ENCODE data around the gene ABTB2.

Gene ABTB2

DNA sequence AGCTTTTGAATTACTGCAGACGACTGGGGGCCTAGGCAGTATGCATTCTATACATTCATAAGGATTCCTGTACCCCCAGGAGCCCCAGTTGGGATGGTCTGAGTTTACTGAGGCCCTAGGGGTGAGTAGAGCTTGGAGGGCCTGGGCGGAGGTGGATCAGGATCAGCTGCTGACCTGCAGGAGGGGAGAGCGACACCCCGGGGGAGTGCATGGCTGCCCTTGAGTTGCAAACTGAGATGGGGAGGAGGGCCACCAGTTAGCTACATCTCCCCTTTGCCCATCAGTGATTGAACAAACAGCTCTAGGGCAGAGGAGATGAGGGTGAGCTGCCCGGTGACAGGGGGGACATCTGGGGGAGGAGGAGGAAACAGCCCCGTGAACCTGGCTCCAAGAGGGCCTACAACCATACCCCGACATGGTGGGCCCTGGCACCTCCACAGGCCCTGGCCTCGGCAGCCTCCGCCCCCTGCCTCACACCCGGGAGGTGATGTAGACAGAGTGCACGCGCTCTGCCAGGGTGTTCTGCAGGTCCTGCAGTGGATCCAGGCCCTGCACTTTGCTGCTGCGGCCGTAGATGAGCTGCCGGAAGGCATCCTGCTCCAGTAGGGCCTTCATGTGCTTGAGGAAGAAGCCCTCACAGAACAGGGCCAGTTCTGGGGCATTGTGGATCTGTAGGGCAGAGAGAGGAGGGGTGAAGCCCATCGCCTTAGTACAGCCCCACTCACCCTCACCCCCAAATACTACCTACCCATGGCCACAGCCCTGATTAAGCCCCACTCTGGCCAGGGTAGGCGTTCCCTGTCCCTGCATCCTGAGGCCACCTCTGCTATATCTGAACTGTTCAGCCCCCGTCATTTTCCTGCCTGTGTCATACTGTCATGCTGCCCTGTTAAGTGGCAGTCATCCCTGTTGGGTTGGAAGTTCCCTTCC is 205.6 kb downstream of the ABTB2 start:
- no peaks in the 10 kb centered on the region for H3K9me3 Mint-ChIP-seq (ENCODE audit: low read depth)
- H3K27me3 Mint-ChIP-seq: no peaks in the 10 kb centered on the region
- H3K4me1 Mint-ChIP-seq (ENCODE audit: low read depth): peaks cover 3% of the 10 kb centered on the region
- no peak overlapping the region for H3K4me3 Mint-ChIP-seq
- H3K36me3 Mint-ChIP-seq: no peaks in the 10 kb centered on the region
- H3K27ac Mint-ChIP-seq: peak overlapping the region; percentile 46

DNA sequence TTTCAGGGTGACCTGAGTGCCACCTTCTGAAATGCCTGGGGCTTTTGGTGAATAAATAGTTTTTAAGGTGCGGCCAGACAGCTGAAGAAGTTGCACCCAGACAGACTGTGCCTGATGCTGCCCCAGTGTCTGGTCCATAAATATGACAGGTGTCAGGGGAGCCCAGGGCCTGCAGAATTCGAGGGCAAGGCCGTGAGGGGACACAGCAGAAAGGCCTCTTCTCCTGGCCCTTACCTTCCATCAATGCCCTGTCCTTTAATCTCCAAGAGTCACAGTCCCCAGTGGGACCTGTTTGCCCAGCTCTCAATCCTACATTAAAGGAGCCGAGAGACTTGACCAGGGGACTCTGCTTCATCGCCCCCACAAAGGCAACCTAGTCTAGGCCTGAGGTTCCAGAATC is 206.6 kb downstream of the ABTB2 start:
- H3K27ac Mint-ChIP-seq: no peak overlapping the region
- no peaks in the 10 kb centered on the region for H3K36me3 Mint-ChIP-seq
- no peak overlapping the region for H3K4me3 Mint-ChIP-seq

DNA sequence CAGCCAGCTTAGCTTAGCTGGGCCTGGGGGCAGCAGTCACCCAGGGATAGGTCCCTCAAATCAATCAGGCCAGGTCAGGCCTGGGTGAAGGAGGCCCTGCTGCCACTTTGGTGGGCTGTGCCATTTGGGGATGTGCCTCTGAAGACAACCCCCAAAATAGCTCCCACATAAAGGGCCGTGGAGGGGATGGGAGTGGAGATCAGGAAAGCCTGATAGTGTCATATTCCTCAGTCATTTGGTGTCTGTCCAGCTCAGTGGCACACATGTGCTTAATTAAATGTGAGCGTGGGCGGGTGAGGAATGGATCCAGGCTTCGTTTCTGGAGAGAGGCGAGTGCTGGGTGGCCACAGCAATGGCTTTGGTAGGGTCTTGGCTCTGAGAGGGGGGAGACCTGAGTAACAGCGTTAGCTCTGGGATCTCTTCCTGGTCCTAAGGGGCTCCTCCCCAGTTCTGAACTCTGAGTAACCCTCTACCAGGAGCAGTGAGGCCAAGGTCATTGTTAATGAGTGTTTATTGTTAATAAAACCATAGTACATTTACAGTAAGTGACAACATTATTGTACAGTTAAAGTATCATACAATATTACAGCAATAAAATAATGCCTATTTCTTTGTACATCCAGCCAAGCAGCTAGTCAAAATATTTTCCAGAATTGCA is 207.2 kb downstream of the ABTB2 start:
- Mint-ChIP-seq H3K27ac (no peak overlapping the region), H3K9me3 (ENCODE audit: low read depth) (no peaks in the 10 kb centered on the region), H3K27me3 (no peaks in the 10 kb centered on the region), H3K4me1 (ENCODE audit: low read depth) (peaks cover 3% of the 10 kb centered on the region), H3K36me3 (peaks cover 2% of the 10 kb centered on the region), H3K4me3 (no peak overlapping the region)

More for the DNA sequence above, 206.6 kb downstream of the ABTB2 start:
- H3K27me3 Mint-ChIP-seq: no peaks in the 10 kb centered on the region
- H3K9me3 Mint-ChIP-seq (ENCODE audit: low read depth): no peaks in the 10 kb centered on the region
- peaks cover 3% of the 10 kb centered on the region for H3K4me1 Mint-ChIP-seq (ENCODE audit: low read depth)

DNA sequence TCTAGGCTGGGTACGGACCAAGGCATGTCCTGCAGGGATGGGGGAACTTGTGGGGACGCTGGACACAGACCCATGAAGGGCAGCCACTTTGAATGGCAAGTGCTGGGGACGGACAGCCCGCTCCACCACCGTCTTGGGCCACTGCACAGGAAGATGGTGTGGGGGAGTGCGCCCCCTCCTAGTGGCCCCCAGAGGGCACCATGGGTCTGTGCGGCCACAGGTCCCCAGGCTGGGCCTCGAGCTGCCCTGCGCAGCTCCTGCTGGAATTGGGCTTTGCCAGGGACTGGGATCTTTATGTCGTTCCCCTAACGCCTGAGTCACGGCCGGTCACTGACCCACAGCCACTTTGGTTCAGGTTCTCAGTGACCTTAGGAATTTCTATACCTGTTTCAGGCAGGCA is 208.0 kb downstream of the ABTB2 start:
- H3K4me1 Mint-ChIP-seq (ENCODE audit: low read depth): peaks cover 3% of the 10 kb centered on the region
- H3K27ac Mint-ChIP-seq: no peak overlapping the region
- H3K27me3 Mint-ChIP-seq: no peaks in the 10 kb centered on the region
- no peak overlapping the region for H3K4me3 Mint-ChIP-seq
- peaks cover 4% of the 10 kb centered on the region for H3K36me3 Mint-ChIP-seq
- no peaks in the 10 kb centered on the region for H3K9me3 Mint-ChIP-seq (ENCODE audit: low read depth)

DNA sequence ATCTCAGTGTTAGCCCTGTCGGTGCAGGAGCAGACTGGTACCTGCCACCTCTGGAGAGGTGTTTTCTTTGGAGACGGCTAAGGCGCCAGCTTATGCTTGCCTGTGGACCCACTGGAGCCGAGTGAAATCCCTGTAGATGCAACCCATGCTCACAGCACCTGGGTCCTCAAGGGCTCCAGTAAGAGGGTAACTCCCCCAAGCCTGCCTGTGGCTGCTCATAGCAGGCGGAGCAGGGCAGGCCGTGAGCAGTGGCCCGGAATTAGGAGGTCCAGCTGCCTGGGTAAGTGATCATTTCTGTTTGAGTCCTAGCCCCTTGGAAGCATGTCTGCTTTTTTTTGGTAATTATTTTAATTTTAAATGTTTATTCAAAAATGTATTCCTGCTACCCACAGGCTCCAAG is 208.5 kb downstream of the ABTB2 start:
- H3K27ac Mint-ChIP-seq: no peak overlapping the region
- peaks cover 3% of the 10 kb centered on the region for H3K4me1 Mint-ChIP-seq (ENCODE audit: low read depth)
- H3K36me3 Mint-ChIP-seq: peaks cover 4% of the 10 kb centered on the region
- H3K4me3 Mint-ChIP-seq: no peak overlapping the region
- H3K9me3 Mint-ChIP-seq (ENCODE audit: low read depth): no peaks in the 10 kb centered on the region
- H3K27me3 Mint-ChIP-seq: no peaks in the 10 kb centered on the region

DNA sequence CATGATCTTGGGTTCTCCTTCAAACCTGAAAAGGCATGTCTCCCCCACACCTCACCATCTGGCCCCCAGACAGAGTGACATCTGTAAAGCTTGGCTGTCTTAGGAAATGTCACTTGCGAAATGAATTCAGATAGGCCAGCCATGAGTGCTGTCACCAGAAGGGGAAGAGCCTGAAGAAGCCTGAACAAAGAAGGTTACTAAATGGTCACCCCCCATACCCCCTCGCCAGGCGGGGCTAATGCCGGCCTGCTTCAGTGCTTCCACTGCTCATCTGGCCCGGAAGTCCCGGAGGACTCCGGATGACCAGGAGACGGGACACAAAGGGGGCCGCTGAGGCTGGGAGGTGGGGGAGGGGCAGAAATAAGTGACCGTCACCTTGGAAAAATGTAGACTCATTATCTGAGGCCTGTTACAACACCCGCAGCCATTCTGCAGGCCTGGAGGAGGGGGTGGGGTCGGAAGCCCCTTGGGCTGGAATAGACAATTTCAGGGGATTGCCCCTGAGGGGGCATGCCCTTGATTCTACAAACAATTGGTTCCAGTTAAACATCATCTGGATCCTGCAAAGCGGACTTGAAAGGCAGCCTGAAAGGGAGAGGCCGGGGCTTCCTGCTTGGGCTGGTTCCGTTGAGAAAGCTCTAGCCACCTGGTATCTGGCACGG is 209.2 kb downstream of the ABTB2 start:
- no peak overlapping the region for H3K4me3 Mint-ChIP-seq
- H3K4me1 Mint-ChIP-seq (ENCODE audit: low read depth): peaks cover 2% of the 10 kb centered on the region
- H3K9me3 Mint-ChIP-seq (ENCODE audit: low read depth): no peaks in the 10 kb centered on the region
- no peak overlapping the region for H3K27ac Mint-ChIP-seq
- H3K36me3 Mint-ChIP-seq: peaks cover 4% of the 10 kb centered on the region
- no peaks in the 10 kb centered on the region for H3K27me3 Mint-ChIP-seq

DNA sequence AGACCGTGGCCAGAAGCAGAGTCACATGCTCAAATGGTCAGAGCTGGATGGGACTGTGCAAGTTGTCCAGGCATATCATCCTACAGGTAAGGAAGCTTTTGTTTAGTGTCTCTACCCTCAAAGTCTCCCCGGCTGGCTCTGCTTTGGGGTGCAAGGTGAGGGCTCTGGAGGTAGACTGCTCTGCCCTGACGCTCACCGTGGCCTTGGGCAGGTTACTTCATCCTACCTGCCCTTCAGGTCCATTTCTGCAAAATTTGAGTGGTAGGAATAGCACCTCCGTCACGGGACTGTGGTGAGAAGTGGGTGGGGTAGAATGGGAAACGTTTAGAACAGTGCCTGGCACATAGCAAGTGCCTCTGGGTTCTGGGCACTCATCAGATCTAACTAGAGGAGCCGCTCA is 210.2 kb downstream of the ABTB2 start:
- Mint-ChIP-seq H3K36me3 (peaks cover 4% of the 10 kb centered on the region), H3K4me1 (ENCODE audit: low read depth) (no peaks in the 10 kb centered on the region), H3K27me3 (no peaks in the 10 kb centered on the region), H3K4me3 (no peak overlapping the region), H3K27ac (no peak overlapping the region), H3K9me3 (ENCODE audit: low read depth) (no peaks in the 10 kb centered on the region)

DNA sequence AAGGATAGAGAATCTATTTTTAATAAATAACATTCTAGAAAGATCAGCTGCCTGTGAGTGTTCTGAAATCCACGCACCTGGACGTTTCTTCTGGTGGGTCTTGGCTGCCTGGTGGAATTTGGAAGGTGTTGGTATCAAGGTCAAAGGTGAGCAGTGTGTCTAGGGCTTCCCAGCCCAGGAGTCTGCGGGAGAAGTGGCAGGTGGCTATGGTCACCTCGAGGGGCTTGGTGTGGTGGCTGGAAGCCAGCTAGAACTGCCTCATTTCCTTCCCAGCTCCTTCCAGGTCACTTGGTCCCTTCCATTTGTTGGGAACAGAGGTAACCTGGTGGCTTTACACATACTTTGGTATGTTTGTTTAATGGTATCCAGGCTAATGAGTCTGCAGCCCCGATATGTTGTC is 210.9 kb downstream of the ABTB2 start:
- no peak overlapping the region for H3K4me3 Mint-ChIP-seq
- H3K9me3 Mint-ChIP-seq (ENCODE audit: low read depth): no peaks in the 10 kb centered on the region
- H3K4me1 Mint-ChIP-seq (ENCODE audit: low read depth): no peaks in the 10 kb centered on the region
- H3K27ac Mint-ChIP-seq: no peak overlapping the region
- peaks cover 4% of the 10 kb centered on the region for H3K36me3 Mint-ChIP-seq
- H3K27me3 Mint-ChIP-seq: no peaks in the 10 kb centered on the region

DNA sequence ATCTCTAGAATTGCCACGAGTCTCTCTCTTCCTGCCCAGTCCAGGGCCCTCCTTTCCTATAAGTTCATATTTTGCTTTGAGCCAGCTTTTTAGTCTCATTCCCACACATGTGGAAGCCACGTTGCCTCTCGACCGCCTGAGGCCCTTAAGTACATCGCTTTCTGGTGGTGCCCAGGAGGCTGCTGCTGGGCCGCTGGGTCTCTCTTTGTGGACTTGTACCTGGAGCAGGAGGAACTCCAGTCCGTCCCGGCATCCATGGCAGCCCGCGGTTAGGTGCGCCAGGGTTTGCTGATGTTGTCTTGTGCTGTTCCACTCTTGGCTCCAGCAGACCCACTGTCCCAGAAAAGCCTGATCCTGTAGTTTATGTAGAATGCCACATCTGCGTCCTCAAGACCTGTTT is 211.4 kb downstream of the ABTB2 start:
- Mint-ChIP-seq H3K27me3 (no peaks in the 10 kb centered on the region), H3K27ac (no peak overlapping the region), H3K9me3 (ENCODE audit: low read depth) (no peaks in the 10 kb centered on the region), H3K4me1 (ENCODE audit: low read depth) (no peaks in the 10 kb centered on the region), H3K4me3 (no peak overlapping the region), H3K36me3 (peaks cover 6% of the 10 kb centered on the region)

DNA sequence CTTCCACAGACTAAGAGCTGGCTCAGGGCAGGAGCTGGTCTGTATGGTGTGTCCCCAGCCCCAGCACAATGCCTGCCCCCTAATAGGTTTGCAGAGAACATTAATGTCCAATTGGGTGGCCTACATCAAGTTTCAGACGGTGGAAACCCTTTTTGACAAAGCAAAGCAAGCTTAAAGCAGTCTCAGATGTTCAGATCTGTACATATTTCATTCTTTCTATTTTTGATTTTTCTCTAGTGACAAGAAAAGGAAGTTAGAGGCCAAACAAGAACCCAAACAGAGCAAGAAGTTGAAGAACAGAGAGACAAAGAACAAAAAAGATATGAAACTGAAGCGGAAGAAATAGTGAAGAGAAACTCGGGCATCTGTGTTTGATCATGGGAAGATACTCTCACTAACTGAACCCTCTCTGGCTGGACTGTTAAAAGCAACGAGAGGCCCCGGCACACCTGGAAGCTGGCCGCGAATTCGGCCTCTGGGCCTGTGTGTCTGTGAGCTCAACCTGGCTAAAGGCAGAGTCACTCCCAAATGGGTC is 211.9 kb downstream of the ABTB2 start:
- Mint-ChIP-seq H3K4me3 (no peak overlapping the region), H3K9me3 (ENCODE audit: low read depth) (no peaks in the 10 kb centered on the region), H3K4me1 (ENCODE audit: low read depth) (no peaks in the 10 kb centered on the region), H3K27ac (no peak overlapping the region), H3K36me3 (peaks cover 7% of the 10 kb centered on the region), H3K27me3 (no peaks in the 10 kb centered on the region)

DNA sequence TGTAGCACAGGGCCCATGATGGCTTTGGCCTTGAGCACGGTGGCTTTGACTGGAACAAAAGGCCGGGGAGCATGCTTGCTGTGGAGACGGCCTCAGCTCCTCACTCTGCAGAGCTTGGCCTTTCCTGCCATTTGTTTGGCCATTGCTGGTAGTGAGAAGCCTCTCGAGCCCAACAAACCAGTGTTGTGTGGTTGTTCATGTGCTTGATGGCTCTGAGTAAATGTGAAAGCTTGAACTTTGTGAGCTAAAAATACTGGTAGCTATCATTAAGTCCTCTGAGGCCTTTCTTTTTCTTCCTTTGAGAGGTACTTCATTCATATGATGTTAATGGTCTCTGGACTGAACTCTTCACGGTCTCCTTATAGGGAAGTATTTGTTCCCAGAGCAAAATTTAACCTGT is 212.7 kb downstream of the ABTB2 start:
- no peak overlapping the region for H3K4me3 Mint-ChIP-seq
- no peaks in the 10 kb centered on the region for H3K9me3 Mint-ChIP-seq (ENCODE audit: low read depth)
- H3K27ac Mint-ChIP-seq: no peak overlapping the region
- H3K36me3 Mint-ChIP-seq: peaks cover 7% of the 10 kb centered on the region
- no peaks in the 10 kb centered on the region for H3K27me3 Mint-ChIP-seq
- H3K4me1 Mint-ChIP-seq (ENCODE audit: low read depth): no peaks in the 10 kb centered on the region

DNA sequence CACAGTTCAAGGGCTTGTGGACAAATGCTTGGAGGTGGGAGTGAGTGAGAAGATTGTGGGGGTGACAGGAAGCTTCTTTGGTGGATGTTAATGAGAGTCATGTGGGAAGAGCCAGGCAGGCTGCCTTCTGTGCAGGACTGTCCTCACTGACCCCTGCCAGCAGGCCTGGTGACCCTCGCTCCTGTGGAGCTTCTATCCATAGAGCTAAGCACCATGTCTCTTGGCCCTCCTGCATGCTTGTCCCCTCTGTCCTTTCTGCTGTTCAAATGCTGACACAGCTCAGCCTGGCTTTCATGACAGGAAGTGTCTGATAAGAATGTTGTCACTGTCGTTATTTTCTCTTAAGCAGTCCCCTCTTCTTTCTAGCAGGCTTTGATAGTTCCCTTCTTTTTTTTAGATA is 214.8 kb downstream of the ABTB2 start:
- Mint-ChIP-seq H3K27ac (no peak overlapping the region), H3K4me3 (no peak overlapping the region)

DNA sequence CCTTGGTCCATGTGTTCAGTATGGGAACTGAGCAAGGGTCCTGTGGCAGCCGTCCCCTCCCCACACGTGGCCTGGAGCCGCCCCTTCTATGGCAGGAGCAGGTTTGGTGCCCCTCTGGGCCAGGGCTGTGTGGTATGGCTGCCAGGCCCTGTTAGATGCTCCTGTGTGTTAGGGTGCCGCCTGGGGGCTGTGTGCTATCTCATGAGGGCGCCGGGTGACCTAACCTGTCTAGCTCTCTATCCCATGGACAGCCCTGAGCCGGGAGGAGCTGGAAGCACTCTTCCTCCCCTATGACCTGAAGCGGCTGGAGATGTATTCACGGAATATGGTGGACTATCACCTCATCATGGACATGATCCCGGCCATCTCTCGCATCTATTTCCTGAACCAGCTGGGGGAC is 217.7 kb downstream of the ABTB2 start:
- no peaks in the 10 kb centered on the region for H3K9me3 Mint-ChIP-seq (ENCODE audit: low read depth)
- H3K4me3 Mint-ChIP-seq: no peak overlapping the region
- no peaks in the 10 kb centered on the region for H3K4me1 Mint-ChIP-seq (ENCODE audit: low read depth)
- H3K27ac Mint-ChIP-seq: no peak overlapping the region
- peaks cover 10% of the 10 kb centered on the region for H3K36me3 Mint-ChIP-seq
- no peaks in the 10 kb centered on the region for H3K27me3 Mint-ChIP-seq

More for the DNA sequence above, 214.8 kb downstream of the ABTB2 start:
- peaks cover 7% of the 10 kb centered on the region for H3K36me3 Mint-ChIP-seq
- no peaks in the 10 kb centered on the region for H3K4me1 Mint-ChIP-seq (ENCODE audit: low read depth)
- no peaks in the 10 kb centered on the region for H3K27me3 Mint-ChIP-seq
- H3K9me3 Mint-ChIP-seq (ENCODE audit: low read depth): no peaks in the 10 kb centered on the region

DNA sequence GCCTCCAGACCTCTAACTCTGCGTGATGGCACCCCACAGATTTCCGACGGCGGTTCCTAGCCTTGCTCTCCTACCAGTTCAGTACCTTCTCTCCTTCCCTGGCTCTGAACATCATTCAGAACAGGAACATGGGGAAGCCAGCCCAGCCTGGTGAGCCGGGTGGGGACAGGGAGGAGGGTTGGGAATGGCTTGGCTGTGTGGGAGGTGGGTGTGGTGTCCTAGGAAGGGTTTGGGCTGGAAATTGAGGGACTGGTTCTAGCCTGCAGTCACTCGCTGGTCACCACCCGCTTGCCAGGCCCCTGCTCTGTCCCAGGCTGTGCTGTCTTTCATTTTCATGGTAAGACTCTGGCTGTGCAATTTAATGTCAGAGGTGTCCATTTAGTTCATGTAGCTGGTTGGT is 218.5 kb downstream of the ABTB2 start:
- Mint-ChIP-seq H3K36me3 (peaks cover 10% of the 10 kb centered on the region), H3K27ac (no peak overlapping the region), H3K4me1 (ENCODE audit: low read depth) (no peaks in the 10 kb centered on the region), H3K4me3 (no peak overlapping the region), H3K27me3 (no peaks in the 10 kb centered on the region), H3K9me3 (ENCODE audit: low read depth) (no peaks in the 10 kb centered on the region)

DNA sequence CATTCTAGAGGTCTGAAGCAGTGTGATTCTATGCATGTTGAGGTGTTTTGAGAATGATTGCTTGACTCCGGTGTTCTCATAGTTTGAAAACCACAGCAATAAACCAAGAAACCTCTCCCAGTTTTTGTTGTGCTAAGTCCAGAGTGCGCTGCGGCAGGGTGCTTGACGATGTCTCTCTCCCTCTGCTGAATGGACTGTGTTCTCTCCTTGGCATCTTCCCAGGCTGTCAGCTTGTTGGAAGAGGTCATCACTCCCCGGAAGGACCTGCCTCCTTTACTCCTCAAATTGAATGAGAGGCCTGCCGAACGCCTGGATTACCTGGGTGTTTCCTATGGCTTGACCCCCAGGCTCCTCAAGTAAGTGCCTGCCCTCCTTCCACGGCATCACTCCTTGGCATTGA is 221.4 kb downstream of the ABTB2 start:
- Mint-ChIP-seq H3K27ac (no peak overlapping the region), H3K36me3 (peaks cover 8% of the 10 kb centered on the region), H3K9me3 (ENCODE audit: low read depth) (no peaks in the 10 kb centered on the region), H3K4me3 (no peak overlapping the region), H3K4me1 (ENCODE audit: low read depth) (no peaks in the 10 kb centered on the region), H3K27me3 (no peaks in the 10 kb centered on the region)

All from activated naive CD8-positive, alpha-beta T cell (primary cell).